HL-60 (cell line): ENCODE measurements around the gene S1PR3.

Experiments used
- DNase-seq, 2 experiments: peaks; one replicate each; pipeline ENCODE4 v3.0.0-alpha.2; 2010 to 2020; ENCODE audit warnings: low read depth in 1 of 2, low spot score in 1 of 2
- H3K27ac ChIP-seq: fragments of 250-450 bp; sonication (Bioruptor Pico); replicated peaks from 2 replicates; pipeline ENCODE4 v1.5.1; 2020; ENCODE audit warnings: mild to moderate bottlenecking, moderate library complexity
- H3K27me3 ChIP-seq: fragments of 250-450 bp; sonication (Bioruptor Pico); 2 replicates; pipeline ENCODE4 v1.5.1; 2021; ENCODE audit warnings: mild to moderate bottlenecking, moderate library complexity; ENCODE audit not compliant: insufficient read depth, poor library complexity, severe bottlenecking
- H3K4me3 ChIP-seq: replicated peaks from 2 replicates; pipeline ENCODE4 v1.5.1; 2011; ENCODE audit warnings: mild to moderate bottlenecking, control low read depth, low read length; ENCODE audit not compliant: insufficient read depth
- CTCF ChIP-seq: IDR thresholded peaks from one replicate; pipeline ENCODE4 v1.5.1; 2011; ENCODE audit warnings: low read length, control low read depth, inconsistent platforms; ENCODE audit not compliant: insufficient read depth
- GABPA ChIP-seq: IDR thresholded peaks from 2 replicates; pipeline ENCODE4 v1.6.1; 2012; ENCODE audit warnings: low read depth
- POLR2AphosphoS5 ChIP-seq: IDR thresholded peaks from 2 replicates; pipeline ENCODE4 v1.6.1; 2012; ENCODE audit warnings: low read depth
- SPI1 ChIP-seq: IDR thresholded peaks from 2 replicates; pipeline ENCODE4 v1.6.1; 2012; ENCODE audit warnings: low read depth, mild to moderate bottlenecking, borderline replicate concordance
- TF ChIP-seq, protein P1 (sequence below): IDR thresholded peaks from 2 replicates; pipeline ENCODE4 v1.6.1; 2012; ENCODE audit warnings: low read depth; ENCODE audit not compliant: insufficient replicate concordance

Gene S1PR3

GRCh38 chr9:88983865-88984542 lies 7.3 kb upstream of the S1PR3 start:
- H3K4me3 ChIP-seq = no peak overlapping the region
- DNase-seq = no peak
- no peaks in the 10 kb centered on the region for H3K27me3 ChIP-seq
- H3K27ac ChIP-seq = no peak overlapping the region
- TF ChIP-seq SPI1 = no peak
- no peak for TF ChIP-seq CTCF

GRCh38 chr9:88984543-88984883 lies 6.8 kb upstream of the S1PR3 start:
- TF ChIP-seq SPI1 (no peak), POLR2AphosphoS5 (no peak), CTCF (no peak), GABPA (no peak)
- TF ChIP-seq, protein P1, sequence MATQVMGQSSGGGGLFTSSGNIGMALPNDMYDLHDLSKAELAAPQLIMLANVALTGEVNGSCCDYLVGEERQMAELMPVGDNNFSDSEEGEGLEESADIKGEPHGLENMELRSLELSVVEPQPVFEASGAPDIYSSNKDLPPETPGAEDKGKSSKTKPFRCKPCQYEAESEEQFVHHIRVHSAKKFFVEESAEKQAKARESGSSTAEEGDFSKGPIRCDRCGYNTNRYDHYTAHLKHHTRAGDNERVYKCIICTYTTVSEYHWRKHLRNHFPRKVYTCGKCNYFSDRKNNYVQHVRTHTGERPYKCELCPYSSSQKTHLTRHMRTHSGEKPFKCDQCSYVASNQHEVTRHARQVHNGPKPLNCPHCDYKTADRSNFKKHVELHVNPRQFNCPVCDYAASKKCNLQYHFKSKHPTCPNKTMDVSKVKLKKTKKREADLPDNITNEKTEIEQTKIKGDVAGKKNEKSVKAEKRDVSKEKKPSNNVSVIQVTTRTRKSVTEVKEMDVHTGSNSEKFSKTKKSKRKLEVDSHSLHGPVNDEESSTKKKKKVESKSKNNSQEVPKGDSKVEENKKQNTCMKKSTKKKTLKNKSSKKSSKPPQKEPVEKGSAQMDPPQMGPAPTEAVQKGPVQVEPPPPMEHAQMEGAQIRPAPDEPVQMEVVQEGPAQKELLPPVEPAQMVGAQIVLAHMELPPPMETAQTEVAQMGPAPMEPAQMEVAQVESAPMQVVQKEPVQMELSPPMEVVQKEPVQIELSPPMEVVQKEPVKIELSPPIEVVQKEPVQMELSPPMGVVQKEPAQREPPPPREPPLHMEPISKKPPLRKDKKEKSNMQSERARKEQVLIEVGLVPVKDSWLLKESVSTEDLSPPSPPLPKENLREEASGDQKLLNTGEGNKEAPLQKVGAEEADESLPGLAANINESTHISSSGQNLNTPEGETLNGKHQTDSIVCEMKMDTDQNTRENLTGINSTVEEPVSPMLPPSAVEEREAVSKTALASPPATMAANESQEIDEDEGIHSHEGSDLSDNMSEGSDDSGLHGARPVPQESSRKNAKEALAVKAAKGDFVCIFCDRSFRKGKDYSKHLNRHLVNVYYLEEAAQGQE = no peak
- Histone ChIP-seq H3K27ac (no peak overlapping the region), H3K4me3 (no peak overlapping the region), H3K27me3 (no peaks in the 10 kb centered on the region)
- DNase-seq = no peak

- Histone ChIP-seq H3K27me3 (no peaks in the 10 kb centered on the region), H3K4me3 (no peak overlapping the region), H3K27ac (no peak overlapping the region)
- no peak for DNase-seq
- no peak for TF ChIP-seq CTCF
- no peak for TF ChIP-seq GABPA
- TF ChIP-seq, protein P1 = no peak
- no peak for TF ChIP-seq POLR2AphosphoS5
- no peak for TF ChIP-seq SPI1
Measured at GRCh38 chr9:88985616-88986015, 5.7 kb upstream of the S1PR3 start.

GRCh38 chr9:88986776-88987175 lies 4.5 kb upstream of the S1PR3 start:
- TF ChIP-seq CTCF (no peak), GABPA (no peak), SPI1 (no peak), POLR2AphosphoS5 (no peak)
- TF ChIP-seq, protein P1 = no peak
- H3K27me3 ChIP-seq = no peaks in the 10 kb centered on the region
- H3K4me3 ChIP-seq = no peak overlapping the region
- no peak for DNase-seq
- H3K27ac ChIP-seq = no peak overlapping the region
